ENCODE data around the gene SLC35F2.
"Not testable (repeated sequence)": the region's sequence is repeated elsewhere in the genome, so short reads cannot be mapped to it uniquely, and the experiment has no call there.

Gene SLC35F2

DNA sequence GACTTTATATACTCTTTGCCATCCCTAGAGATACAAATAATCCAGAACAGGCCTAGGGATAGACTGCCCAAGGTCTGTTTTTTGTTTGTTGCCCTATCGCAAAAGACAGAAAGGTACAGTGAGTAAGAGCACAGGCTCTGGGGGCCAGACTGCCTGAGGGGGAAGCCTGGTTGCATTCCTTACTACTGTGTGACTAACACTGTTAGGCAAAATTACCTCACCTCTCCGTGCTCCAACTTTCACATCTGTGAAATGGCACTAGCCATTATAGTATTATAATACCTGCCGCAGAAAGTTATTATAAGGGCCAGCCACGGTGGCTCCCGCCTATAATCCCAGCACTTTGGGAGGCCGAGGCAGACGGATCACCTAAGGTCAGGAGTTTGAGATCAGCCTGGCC lies 14.5 kb downstream of the SLC35F2 start:
- TF ChIP-seq, protein P1, sequence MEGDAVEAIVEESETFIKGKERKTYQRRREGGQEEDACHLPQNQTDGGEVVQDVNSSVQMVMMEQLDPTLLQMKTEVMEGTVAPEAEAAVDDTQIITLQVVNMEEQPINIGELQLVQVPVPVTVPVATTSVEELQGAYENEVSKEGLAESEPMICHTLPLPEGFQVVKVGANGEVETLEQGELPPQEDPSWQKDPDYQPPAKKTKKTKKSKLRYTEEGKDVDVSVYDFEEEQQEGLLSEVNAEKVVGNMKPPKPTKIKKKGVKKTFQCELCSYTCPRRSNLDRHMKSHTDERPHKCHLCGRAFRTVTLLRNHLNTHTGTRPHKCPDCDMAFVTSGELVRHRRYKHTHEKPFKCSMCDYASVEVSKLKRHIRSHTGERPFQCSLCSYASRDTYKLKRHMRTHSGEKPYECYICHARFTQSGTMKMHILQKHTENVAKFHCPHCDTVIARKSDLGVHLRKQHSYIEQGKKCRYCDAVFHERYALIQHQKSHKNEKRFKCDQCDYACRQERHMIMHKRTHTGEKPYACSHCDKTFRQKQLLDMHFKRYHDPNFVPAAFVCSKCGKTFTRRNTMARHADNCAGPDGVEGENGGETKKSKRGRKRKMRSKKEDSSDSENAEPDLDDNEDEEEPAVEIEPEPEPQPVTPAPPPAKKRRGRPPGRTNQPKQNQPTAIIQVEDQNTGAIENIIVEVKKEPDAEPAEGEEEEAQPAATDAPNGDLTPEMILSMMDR (IDR thresholded peaks at IDR 0.05; ENCODE audit: low read depth, low read length): no peak
- Histone ChIP-seq H3K36me3 (no peaks in the 10 kb centered on the region), H3K4me1 (no peaks in the 10 kb centered on the region), H3K9me3 (no peaks in the 10 kb centered on the region), H3K4me3 (ENCODE audit: low read depth, low read length) (no peak overlapping the region), H3K27me3 (no peaks in the 10 kb centered on the region)
- DNase-seq: no peak

- Histone ChIP-seq H3K36me3 (no peaks in the 10 kb centered on the region), H3K9me3 (no peaks in the 10 kb centered on the region), H3K27me3 (no peaks in the 10 kb centered on the region), H3K4me1 (no peaks in the 10 kb centered on the region), H3K4me3 (ENCODE audit: low read depth, low read length) (no peak overlapping the region)
- TF ChIP-seq, protein P1 (IDR thresholded peaks at IDR 0.05; ENCODE audit: low read depth, low read length): no peak
- DNase-seq: no peak
Measured at GRCh38 chr11:107842412-107843100, 16.0 kb downstream of the SLC35F2 start.

- H3K27me3 ChIP-seq: no peaks in the 10 kb centered on the region
- H3K9me3 ChIP-seq: no peaks in the 10 kb centered on the region
- H3K36me3 ChIP-seq: no peaks in the 10 kb centered on the region
- TF ChIP-seq, protein P1 (IDR thresholded peaks at IDR 0.05; ENCODE audit: low read depth, low read length): no peak
- H3K4me3 ChIP-seq (ENCODE audit: low read depth, low read length): no peak overlapping the region
- H3K4me1 ChIP-seq: no peaks in the 10 kb centered on the region
- DNase-seq: no peak
Measured at GRCh38 chr11:107840129-107840484, 18.5 kb downstream of the SLC35F2 start.

- no peak overlapping the region for H3K4me3 ChIP-seq (ENCODE audit: low read depth, low read length)
- H3K27me3 ChIP-seq: no peaks in the 10 kb centered on the region
- no peaks in the 10 kb centered on the region for H3K36me3 ChIP-seq
- TF ChIP-seq, protein P1 (IDR thresholded peaks at IDR 0.05; ENCODE audit: low read depth, low read length): no peak
- no peaks in the 10 kb centered on the region for H3K9me3 ChIP-seq
- no peak for DNase-seq
- H3K4me1 ChIP-seq: no peaks in the 10 kb centered on the region
Measured at GRCh38 chr11:107836851-107837250, 21.7 kb downstream of the SLC35F2 start.

GRCh38 chr11:107834995-107835394 lies 23.6 kb downstream of the SLC35F2 start:
- Histone ChIP-seq H3K4me3 (ENCODE audit: low read depth, low read length) (no peak overlapping the region), H3K27me3 (no peaks in the 10 kb centered on the region), H3K4me1 (no peaks in the 10 kb centered on the region), H3K36me3 (no peaks in the 10 kb centered on the region), H3K9me3 (no peaks in the 10 kb centered on the region)
- TF ChIP-seq, protein P1 (IDR thresholded peaks at IDR 0.05; ENCODE audit: low read depth, low read length): no peak
- no peak for DNase-seq

- DNase-seq; H3K27me3 ChIP-seq; H3K36me3 ChIP-seq; H3K4me1 ChIP-seq; H3K9me3 ChIP-seq; H3K4me3 ChIP-seq (ENCODE audit: low read depth, low read length): not testable (repeated sequence)
Measured at GRCh38 chr11:107833926-107834325, 24.7 kb downstream of the SLC35F2 start.
